IMR-90 (cell line): ENCODE results near the gene SEMA4A. TPM values are rescaled to one million over a fixed set of nuclear protein-coding genes. Genes with fewer than 3 reads are reported as not detected.

Experiments used
- ATAC-seq: fragments of 200-7000 bp; cut with Tn5 transposase; 2 replicates; pipeline ENCODE4 v1.9.1; 2020; ENCODE audit warnings: low read depth, mild to moderate bottlenecking, moderate library complexity
- BruUV-seq: library from RNA; stranded (reverse); fragments of 400-500 nt; replicated peaks from 2 replicates; lab custom pipeline; 2021; lab: Mats Ljungman, UMichigan
- CTCF ChIA-PET: fragments of 300-600 bp; formaldehyde crosslinking; extraction: SDS; loops from one replicate; lab custom pipeline; 2021; ENCODE audit warnings: antibody characterized with exemption; lab: Yijun Ruan, JAX
- POLR2A ChIA-PET: fragments of 300-600 bp; sonication (Branson Sonifier 250); formaldehyde crosslinking; loops from one replicate; lab custom pipeline; 2022; ENCODE audit warnings: antibody characterized with exemption; ENCODE audit not compliant: unreplicated experiment; lab: Charles Lee
- DNase-seq: peaks from one replicate; pipeline ENCODE4 v3.0.0; 2013
- H2AFZ ChIP-seq: replicated peaks from 2 replicates; pipeline ENCODE3; 2013; ENCODE audit warnings: low read length, mild to moderate bottlenecking; ENCODE audit not compliant: poor library complexity
- H2AK5ac ChIP-seq: 2 replicates; pipeline ENCODE4 v1.6.1; 2013; ENCODE audit warnings: low read depth, low read length, inconsistent platforms
- H2AK9ac ChIP-seq: replicated peaks from 2 replicates; pipeline ENCODE3; 2013; ENCODE audit warnings: mild to moderate bottlenecking, low read depth, low read length, moderate library complexity; ENCODE audit not compliant: poor library complexity
- H2BK120ac ChIP-seq: 2 replicates; pipeline ENCODE4 v1.6.1; 2013; ENCODE audit warnings: low read depth, low read length, inconsistent platforms
- H2BK15ac ChIP-seq: 3 replicates; pipeline ENCODE4 v1.6.1; 2013; ENCODE audit warnings: low read depth, low read length, inconsistent platforms
- H2BK20ac ChIP-seq: 2 replicates; pipeline ENCODE4 v1.6.1; 2013; ENCODE audit warnings: low read depth, mild to moderate bottlenecking, inconsistent platforms, low read length, moderate library complexity
- H2BK5ac ChIP-seq: 2 replicates; pipeline ENCODE4 v1.6.1; 2013; ENCODE audit warnings: mild to moderate bottlenecking, low read depth, low read length, inconsistent platforms; ENCODE audit not compliant: poor library complexity, severe bottlenecking
- H3K14ac ChIP-seq: replicated peaks from 2 replicates; pipeline ENCODE4 v1.6.1; 2013; ENCODE audit warnings: low read depth, low read length, inconsistent platforms
- H3K18ac ChIP-seq: 2 replicates; pipeline ENCODE4 v1.6.1; 2013; ENCODE audit warnings: low read depth, low read length, control low read depth
- H3K23ac ChIP-seq: 2 replicates; pipeline ENCODE4 v1.6.1; 2013; ENCODE audit warnings: low read depth, low read length, inconsistent platforms
- H3K27ac ChIP-seq: 2 replicates; pipeline ENCODE4 v1.5.1; 2013; ENCODE audit warnings: mild to moderate bottlenecking, control low read depth, low read length; ENCODE audit not compliant: insufficient read depth
- H3K27me3 ChIP-seq: 2 replicates; pipeline ENCODE4 v1.6.1; 2013; ENCODE audit warnings: low read length; ENCODE audit not compliant: control insufficient read depth, insufficient read depth
- H3K36me3 ChIP-seq: 2 replicates; pipeline ENCODE4 v1.6.1; 2013; ENCODE audit warnings: low read length, mixed read lengths; ENCODE audit not compliant: control insufficient read depth, insufficient read depth
- H3K4ac ChIP-seq: 2 replicates; pipeline ENCODE4 v1.6.1; 2013; ENCODE audit warnings: low read depth, low read length, inconsistent platforms
- H3K4me1 ChIP-seq: 2 replicates; pipeline ENCODE4 v1.6.1; 2013; ENCODE audit warnings: low read length, mixed read lengths; ENCODE audit not compliant: control insufficient read depth, insufficient read depth
- H3K4me2 ChIP-seq: 2 replicates; pipeline ENCODE4 v1.6.1; 2013; ENCODE audit warnings: low read depth, mild to moderate bottlenecking, control low read depth, low read length, moderate library complexity
- H3K4me3 ChIP-seq: 2 replicates; pipeline ENCODE4 v1.5.1; 2013; ENCODE audit warnings: low read depth, mild to moderate bottlenecking, control low read depth, low read length, moderate library complexity; ENCODE audit not compliant: insufficient read depth
- H3K56ac ChIP-seq: 2 replicates; pipeline ENCODE4 v1.6.1; 2013; ENCODE audit warnings: low read length, inconsistent platforms; ENCODE audit not compliant: insufficient read depth; ENCODE audit errors: extremely low read depth
- H3K79me1 ChIP-seq, 2 experiments: 2 replicates each; pipeline ENCODE4 v1.6.1; 2013; ENCODE audit warnings: low read length in 2 of 2, inconsistent platforms in 1 of 2, low read depth in 1 of 2
- H3K9ac ChIP-seq: 2 replicates; pipeline ENCODE4 v1.6.1; 2013; ENCODE audit warnings: low read depth, low read length, control low read depth
- H3K9me1 ChIP-seq: 2 replicates; pipeline ENCODE4 v1.6.1; 2013; ENCODE audit warnings: low read length, inconsistent platforms; ENCODE audit not compliant: insufficient read depth
- H3K9me3 ChIP-seq: 2 replicates; pipeline ENCODE4 v1.6.1; 2013; ENCODE audit warnings: low read length; ENCODE audit not compliant: control insufficient read depth, insufficient read depth
- H4K20me1 ChIP-seq: 2 replicates; pipeline ENCODE4 v1.6.1; 2013; ENCODE audit warnings: low read length, inconsistent platforms; ENCODE audit not compliant: insufficient read depth
- H4K5ac ChIP-seq: 2 replicates; pipeline ENCODE4 v1.6.1; 2013; ENCODE audit warnings: mild to moderate bottlenecking, low read depth, low read length, control low read depth
- H4K8ac ChIP-seq, 2 experiments: 2 replicates each; pipeline ENCODE4 v1.6.1; 2013; ENCODE audit warnings: low read depth in 2 of 2, low read length in 2 of 2, control low read depth in 1 of 2, inconsistent platforms in 1 of 2
- H4K91ac ChIP-seq: 2 replicates; pipeline ENCODE4 v1.6.1; 2013; ENCODE audit warnings: low read depth, low read length, inconsistent platforms; ENCODE audit not compliant: insufficient read depth
- CTCF ChIP-seq: conservative IDR thresholded peaks from 2 replicates; pipeline ENCODE4 v1.5.1; 2012; ENCODE audit warnings: mild to moderate bottlenecking, low read depth, low read length, improper control_type of control experiment
- NFE2L2 ChIP-seq: fragments of 150-350 bp; IDR thresholded peaks from 2 replicates; pipeline ENCODE4 v1.6.1; 2016; ENCODE audit warnings: low read depth, mild to moderate bottlenecking, low read length
- RCOR1 ChIP-seq: IDR thresholded peaks from 2 replicates; pipeline ENCODE4 v1.6.1; 2012; ENCODE audit warnings: mild to moderate bottlenecking, low read length, improper control_type of control experiment; ENCODE audit not compliant: insufficient replicate concordance
- RFX5 ChIP-seq: IDR thresholded peaks from 2 replicates; pipeline ENCODE4 v1.8.0; 2012; ENCODE audit warnings: low read depth, mild to moderate bottlenecking, low read length, moderate library complexity
- WGBS, 2 experiments: methylation state at CpG; one replicate each; pipeline versions ENCODE4 v1.1.5 to v1.1.7; 2013; ENCODE audit warnings: missing lambda C conversion rate in 2 of 2; ENCODE audit not compliant: insufficient read length in 1 of 2; ENCODE audit errors: extremely low coverage in 2 of 2; 5-methylcytosine and 5-hydroxymethylcytosine counted together
- dilution Hi-C: fragments of 300-500 bp; cut with HindIII; formaldehyde crosslinking; loops from one replicate; pipeline ENCODE4 v1.14.3; 2018; ENCODE audit warnings: low sequenced_read_pairs; ENCODE audit not compliant: unreplicated experiment
- in situ Hi-C: fragments of 300-500 bp; cut with MboI; formaldehyde crosslinking; loops from 3 replicates; pipeline ENCODE4 v1.14.3; 2019; ENCODE audit warnings: low sequenced_read_pairs, inconsistent platforms, mixed read lengths
- intact Hi-C: fragments of 100-400 bp; cut with micrococcal nuclease; formaldehyde crosslinking; loops from 2 replicates; pipeline ENCODE4 v1.10.0; 2022
- polyA plus RNA-seq, 3 experiments: library from polyadenylated mRNA; depleted of rRNA; stranded (reverse); fragments of >200 nt; gene quantifications; 2 replicates each; pipeline ENCODE4 v1.2.3, GENCODE V29; 2012; ENCODE audit warnings: low replicate concordance in 1 of 3
- total RNA-seq: library from RNA; depleted of rRNA; stranded (reverse); fragments of >200 nt; gene quantifications from 2 replicates; pipeline ENCODE4 v1.2.3, GENCODE V29; 2012
- TF ChIP-seq, protein P1 (sequence below): fragments of 150-350 bp; IDR thresholded peaks from 2 replicates; pipeline ENCODE4 v1.6.1; 2016; ENCODE audit warnings: low read depth, mild to moderate bottlenecking, low read length, moderate library complexity, borderline replicate concordance

SEMA4A gene
- total and polyA plus RNA-seq, 2 of the 4 experiments (the other 2 are of a cell fraction) = 0.18 to 0.86 TPM

GRCh38 chr1:156157506-156157905 is 4.1 kb downstream of the SEMA4A start (continued):
- no peak for TF ChIP-seq CTCF

GRCh38 chr1:156157966-156158365 is 4.6 kb downstream of the SEMA4A start:
- ChIA-PET CTCF (no interaction called here), POLR2A (no interaction called here)
- no peak overlapping the region for H3K27ac ChIP-seq
- no peak overlapping the region for H3K4ac ChIP-seq
- no peak overlapping the region for H2BK120ac ChIP-seq
- no peak overlapping the region for H4K5ac ChIP-seq
- no peak overlapping the region for H2BK15ac ChIP-seq
- H3K36me3 ChIP-seq = no peaks in the 10 kb centered on the region
- dilution Hi-C loops (no loop called here), intact Hi-C loops (no loop called here), in situ Hi-C loops (no loop called here)
- H3K18ac ChIP-seq = no peak overlapping the region
- H3K79me1 ChIP-seq = no peaks in the 10 kb centered on the region
- no peaks in the 10 kb centered on the region for H3K9me3 ChIP-seq
- peaks cover 6% of the 10 kb centered on the region for H3K4me1 ChIP-seq
- no peak overlapping the region for H2AK9ac ChIP-seq
- ATAC-seq (no peak), DNase-seq (no peak)
- H3K23ac ChIP-seq = no peak overlapping the region
- no TSS peak for BruUV-seq
- no peak overlapping the region for H2BK20ac ChIP-seq
- WGBS, 2 experiments = 82% methylated on average over 3 of the region's 5 CpGs; no CpG with 5 or more reads in 1 of the 2 experiments
- H3K14ac ChIP-seq = no peak overlapping the region
- H2BK5ac ChIP-seq = no peak overlapping the region
- peaks cover 11% of the 10 kb centered on the region for H3K9me1 ChIP-seq
- H4K20me1 ChIP-seq = no peaks in the 10 kb centered on the region
- no peak overlapping the region for H4K91ac ChIP-seq
- no peak overlapping the region for H2AFZ ChIP-seq
- no peak for TF ChIP-seq CTCF
- TF ChIP-seq, protein P1, sequence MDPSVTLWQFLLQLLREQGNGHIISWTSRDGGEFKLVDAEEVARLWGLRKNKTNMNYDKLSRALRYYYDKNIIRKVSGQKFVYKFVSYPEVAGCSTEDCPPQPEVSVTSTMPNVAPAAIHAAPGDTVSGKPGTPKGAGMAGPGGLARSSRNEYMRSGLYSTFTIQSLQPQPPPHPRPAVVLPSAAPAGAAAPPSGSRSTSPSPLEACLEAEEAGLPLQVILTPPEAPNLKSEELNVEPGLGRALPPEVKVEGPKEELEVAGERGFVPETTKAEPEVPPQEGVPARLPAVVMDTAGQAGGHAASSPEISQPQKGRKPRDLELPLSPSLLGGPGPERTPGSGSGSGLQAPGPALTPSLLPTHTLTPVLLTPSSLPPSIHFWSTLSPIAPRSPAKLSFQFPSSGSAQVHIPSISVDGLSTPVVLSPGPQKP = no peak
- no peak for TF ChIP-seq RCOR1
- TF ChIP-seq RFX5 = no peak
- TF ChIP-seq NFE2L2 = no peak
- H3K27me3 ChIP-seq = peaks cover 2% of the 10 kb centered on the region; the same call in 1 of the 2 replicates
- H3K56ac ChIP-seq = no peak overlapping the region
- no peak overlapping the region for H3K9ac ChIP-seq
- H2AK5ac ChIP-seq = no peak overlapping the region
- no peak overlapping the region for H4K8ac ChIP-seq
- no peak overlapping the region for H3K4me3 ChIP-seq
- no peak overlapping the region for H3K4me2 ChIP-seq
